Stimulated activated CD4-positive, alpha-beta T cell treated with anti-CD3 and anti-CD28 coated beads, Interleukin-15, amount 100 ng/mL, for 24 hours (primary cell): ENCODE results near the gene FTL.
A peak's percentile ranks its signal among the peaks of the same experiment; 100 is the strongest.
"Not testable (repeated sequence)": the region's sequence is repeated elsewhere in the genome, so short reads cannot be mapped to it uniquely, and the experiment has no call there.

Experiments used
- DNase-seq: peaks from one replicate; pipeline ENCODE4 v3.0.0-alpha.2; 2020

FTL gene

DNA sequence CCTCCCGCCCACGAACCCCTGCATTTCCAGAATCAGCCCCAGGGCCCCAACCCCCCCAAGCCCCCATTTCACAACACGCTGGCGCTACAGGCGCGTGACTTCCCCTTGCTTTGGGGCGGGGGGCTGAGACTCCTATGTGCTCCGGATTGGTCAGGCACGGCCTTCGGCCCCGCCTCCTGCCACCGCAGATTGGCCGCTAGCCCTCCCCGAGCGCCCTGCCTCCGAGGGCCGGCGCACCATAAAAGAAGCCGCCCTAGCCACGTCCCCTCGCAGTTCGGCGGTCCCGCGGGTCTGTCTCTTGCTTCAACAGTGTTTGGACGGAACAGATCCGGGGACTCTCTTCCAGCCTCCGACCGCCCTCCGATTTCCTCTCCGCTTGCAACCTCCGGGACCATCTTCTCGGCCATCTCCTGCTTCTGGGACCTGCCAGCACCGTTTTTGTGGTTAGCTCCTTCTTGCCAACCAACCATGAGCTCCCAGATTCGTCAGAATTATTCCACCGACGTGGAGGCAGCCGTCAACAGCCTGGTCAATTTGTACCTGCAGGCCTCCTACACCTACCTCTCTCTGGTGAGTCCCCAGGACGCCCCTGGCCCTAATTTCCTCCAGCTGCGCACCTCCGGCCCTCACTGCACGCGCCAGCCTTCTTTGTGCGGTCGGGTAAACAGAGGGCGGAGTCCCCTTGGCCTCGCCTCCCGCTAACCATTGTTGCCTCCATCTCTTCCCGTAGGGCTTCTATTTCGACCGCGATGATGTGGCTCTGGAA is at the start of gene FTL:
TSS of gene FTL (plus strand) at position 270 of the 766 bp plus-strand sequence. CDS start at position 469, 199 bp downstream.
- DNase-seq: peak; percentile 96

DNA sequence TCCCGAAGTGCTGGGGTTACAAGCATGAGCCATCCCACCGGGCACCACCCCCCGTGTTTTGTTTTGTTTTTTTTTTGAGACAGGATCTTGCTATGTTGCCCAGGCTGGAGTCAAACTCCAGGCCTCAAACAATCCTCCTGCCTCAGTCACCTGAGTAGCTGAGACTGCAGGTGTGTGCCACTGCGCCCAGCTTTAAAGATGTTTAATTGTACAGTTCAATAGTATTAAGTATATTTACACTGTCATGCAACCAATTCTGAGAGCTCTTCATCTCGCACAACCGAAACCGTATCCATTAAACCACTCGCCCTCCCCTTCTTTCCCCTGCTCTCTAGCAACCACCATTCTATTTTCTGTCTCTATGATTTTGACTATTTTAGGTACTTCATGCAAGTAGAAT is 49.4 kb upstream of the FTL start:
- DNase-seq: no peak

DNA sequence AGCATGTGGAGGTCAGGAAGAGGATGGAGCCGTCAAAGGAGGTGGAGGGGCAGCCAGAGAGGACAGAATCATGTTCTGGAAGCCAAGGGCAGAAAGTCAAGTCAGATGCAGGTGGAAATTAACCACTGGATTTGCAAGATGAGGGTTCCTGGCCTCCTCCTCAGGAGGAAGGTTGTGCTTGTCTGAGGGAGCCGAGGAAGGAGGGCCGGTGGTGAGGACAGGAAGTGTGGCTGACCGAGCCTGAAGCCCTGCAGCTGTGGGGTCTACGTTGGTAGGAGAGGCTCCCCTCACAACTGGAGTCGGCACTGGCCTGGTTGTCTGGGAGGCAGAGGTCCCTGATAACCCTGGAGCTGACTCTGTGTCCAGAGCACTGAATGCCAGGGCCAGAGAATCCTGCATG is 47.0 kb upstream of the FTL start:
- DNase-seq: no peak

DNA sequence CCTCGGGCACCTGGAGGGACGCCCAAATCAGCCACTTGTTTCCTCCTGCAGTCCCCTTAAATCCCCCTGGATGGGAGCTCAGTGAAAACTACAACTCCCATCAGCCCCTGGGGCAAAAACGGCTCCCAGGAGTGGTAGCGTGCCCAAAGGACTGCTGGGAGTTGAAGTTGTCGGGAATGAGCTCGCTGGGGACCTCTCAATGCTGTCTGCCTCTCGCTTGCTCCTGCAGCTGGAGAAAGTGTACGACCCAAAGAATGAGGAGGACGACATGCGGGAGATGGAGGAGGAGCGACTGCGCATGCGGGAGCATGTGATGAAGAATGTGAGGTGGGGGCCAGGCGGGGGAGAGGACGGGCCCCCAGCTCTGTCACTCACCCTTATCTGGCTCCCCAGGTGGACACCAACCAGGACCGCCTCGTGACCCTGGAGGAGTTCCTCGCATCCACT is 46.3 kb upstream of the FTL start:
- DNase-seq: peak; percentile 26

- DNase-seq: not testable (repeated sequence)
These were observed 45.8 kb upstream of the FTL start for GRCh38 chr19:48919271-48919670.

DNA sequence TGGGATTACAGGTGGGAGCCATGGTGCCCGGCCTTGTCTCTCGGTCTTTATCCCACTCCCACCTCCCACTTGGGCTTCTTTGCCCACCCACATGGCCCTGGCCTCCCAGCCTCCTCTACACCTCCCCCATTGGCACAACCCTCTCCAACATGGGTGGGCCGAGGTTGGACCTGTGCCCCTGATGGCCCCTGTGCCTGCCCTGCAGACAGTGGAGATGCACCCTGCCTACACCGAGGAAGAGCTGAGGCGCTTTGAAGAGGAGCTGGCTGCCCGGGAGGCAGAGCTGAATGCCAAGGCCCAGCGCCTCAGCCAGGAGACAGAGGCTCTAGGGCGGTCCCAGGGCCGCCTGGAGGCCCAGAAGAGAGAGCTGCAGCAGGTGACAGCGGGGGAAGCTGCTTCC is 44.2 kb upstream of the FTL start:
- DNase-seq: no peak

DNA sequence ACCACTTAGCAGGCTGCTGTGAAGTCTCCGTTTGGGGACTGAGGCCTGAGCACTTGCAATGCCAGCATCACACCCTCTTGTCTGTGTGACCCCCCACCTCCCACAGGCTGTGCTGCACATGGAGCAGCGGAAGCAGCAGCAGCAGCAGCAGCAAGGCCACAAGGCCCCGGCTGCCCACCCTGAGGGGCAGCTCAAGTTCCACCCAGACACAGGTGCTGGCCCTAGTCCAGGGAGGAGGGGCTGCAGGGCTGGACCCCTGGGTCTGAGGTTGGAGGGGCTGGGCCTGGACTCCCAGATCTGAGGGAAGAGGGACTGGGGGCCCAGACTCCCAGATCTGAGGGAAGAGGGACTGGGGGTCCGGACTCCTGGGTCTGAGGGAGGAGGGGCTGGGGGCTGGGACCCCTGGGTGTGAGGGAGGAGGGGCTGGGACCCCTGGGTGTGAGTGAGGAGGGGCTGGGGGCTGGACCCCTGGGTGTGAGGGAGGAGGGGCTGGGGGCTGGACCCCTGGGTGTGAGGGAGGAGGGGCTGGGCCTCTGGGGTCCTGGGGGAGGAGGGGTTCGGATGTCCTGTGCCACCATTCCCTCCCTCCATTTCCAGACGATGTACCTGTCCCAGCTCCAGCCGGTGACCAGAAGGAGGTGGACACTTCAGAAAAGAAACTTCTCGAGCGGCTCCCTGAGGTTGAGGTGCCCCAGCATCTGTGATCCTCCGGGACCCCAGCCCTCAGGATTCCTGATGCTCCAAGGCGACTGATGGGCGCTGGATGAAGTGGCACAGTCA is 43.2 kb upstream of the FTL start:
- no peak for DNase-seq

GRCh38 chr19:48922548-48923490 is 42.3 kb upstream of the FTL start:
- DNase-seq: no peak

GRCh38 chr19:48925240-48925843 is 39.8 kb upstream of the FTL start:
- peak; percentile 13 for DNase-seq

- not testable (repeated sequence) for DNase-seq
These were observed 39.2 kb upstream of the FTL start for GRCh38 chr19:48925890-48926289.

GRCh38 chr19:48926909-48927308 is 38.2 kb upstream of the FTL start:
- DNase-seq: peak; percentile 52

DNA sequence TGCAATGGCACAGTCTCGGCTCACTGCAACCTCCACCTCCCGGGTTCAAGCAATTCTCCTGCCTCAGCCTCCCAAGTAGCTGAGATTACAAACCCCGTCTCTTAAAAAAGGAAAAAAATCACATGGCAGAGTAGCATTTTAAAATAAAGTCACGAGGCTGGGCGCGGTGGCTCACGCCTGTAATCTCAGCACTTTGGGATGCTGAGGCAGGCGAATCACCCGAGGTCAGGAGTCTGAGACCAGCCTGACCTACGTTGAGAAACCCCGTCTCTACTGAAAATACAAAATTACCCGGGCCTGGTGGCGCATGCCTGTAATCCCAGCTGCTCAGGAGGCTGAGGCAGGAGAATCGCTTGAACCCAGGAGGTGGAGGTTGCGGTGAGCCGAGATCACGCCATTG is 37.4 kb upstream of the FTL start:
- DNase-seq: not testable (repeated sequence)

- no peak for DNase-seq
These were observed 36.7 kb upstream of the FTL start for GRCh38 chr19:48928164-48929025.

DNA sequence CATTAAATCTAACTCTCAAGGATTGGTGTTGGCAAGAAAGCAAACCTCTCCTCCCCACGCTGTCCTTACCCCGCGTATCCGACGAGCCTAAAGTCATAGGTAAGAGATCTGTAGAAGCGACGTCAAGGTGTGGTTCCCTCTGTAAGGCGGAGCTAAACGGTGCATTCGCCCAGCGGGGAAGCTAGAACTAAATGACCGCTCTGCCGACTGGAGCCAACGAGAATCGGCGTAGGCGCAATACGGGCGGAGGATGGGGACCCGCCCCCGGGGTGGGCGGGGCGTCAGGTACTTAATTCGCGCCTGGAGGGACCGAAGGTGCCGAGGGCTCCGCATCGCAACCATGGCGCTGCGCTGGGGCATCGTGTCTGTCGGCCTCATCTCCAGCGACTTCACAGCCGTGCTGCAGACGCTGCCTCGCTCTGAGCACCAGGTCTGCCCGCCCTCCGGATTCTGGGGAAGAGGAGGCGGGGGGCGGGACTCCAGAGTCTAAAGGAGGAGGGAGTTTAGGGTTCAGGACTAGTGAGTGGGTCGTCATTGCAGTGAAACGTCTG is 31.7 kb upstream of the FTL start, which contains the start of gene DHDH:
TSS of gene DHDH (plus strand) at position 318 of the 551 bp plus-strand sequence. CDS start at position 341, 23 bp downstream.
- DNase-seq: peak; percentile 86

- DNase-seq: no peak
These were observed 30.3 kb upstream of the FTL start for GRCh38 chr19:48934837-48935236.

DNA sequence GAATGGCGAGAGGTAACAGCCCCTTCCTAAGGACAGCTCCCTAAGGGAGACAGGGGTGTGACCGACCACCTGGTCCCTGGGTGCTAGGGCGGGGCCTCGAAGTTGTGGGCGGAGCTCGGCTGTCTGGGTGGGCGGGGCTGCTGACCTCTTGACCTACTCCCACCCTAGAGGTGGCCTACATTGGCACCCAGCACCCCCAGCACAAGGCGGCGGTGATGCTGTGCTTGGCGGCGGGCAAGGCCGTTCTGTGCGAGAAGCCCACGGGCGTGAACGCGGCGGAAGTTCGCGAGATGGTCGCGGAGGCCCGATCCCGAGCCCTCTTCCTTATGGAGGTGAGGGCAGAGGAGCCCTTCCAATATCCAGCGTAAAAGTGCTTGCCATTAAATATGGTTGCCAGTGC is 29.2 kb upstream of the FTL start:
- no peak for DNase-seq

GRCh38 chr19:48938256-48938655 is 26.9 kb upstream of the FTL start:
- no peak for DNase-seq

DNA sequence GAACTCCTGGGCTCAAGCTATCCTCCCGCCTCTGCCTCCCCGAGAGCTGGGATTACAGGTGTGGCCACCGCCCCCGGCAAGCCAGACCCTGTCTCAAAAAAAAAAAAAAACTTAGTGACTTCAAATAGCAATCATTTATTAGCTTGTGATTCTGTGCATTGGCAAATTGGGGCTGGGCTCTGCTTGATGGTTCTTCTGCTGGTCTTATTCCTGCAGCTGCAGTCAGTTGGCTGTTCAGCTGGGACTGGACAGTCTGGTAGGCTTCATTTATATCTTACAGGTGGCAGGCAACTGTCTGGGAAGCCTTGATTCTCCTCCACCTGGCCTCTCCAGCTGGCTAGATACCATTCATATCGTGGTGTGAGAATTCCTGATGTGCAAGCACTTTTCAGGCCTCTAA is 24.2 kb upstream of the FTL start:
- DNase-seq: no peak

DNA sequence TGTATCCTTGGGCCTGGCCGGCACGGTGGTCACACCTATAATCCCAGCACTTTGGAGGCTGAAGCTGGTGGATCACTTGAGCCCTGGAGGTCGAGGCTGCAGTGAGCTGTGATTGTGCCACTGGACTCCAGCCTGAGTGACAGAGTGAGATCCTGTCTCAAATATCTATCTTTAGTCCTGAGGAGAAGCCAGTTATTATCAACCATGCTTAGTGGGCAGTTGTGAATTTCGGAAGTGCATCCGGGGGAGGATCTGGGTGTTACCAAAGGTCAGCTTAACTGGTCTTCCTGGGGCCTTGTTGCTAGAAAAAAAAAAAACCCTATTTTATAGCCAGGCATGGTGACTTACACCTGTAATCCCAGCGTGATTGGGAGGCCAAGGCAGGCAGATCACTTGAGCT is 22.0 kb upstream of the FTL start:
- DNase-seq: no peak

DNA sequence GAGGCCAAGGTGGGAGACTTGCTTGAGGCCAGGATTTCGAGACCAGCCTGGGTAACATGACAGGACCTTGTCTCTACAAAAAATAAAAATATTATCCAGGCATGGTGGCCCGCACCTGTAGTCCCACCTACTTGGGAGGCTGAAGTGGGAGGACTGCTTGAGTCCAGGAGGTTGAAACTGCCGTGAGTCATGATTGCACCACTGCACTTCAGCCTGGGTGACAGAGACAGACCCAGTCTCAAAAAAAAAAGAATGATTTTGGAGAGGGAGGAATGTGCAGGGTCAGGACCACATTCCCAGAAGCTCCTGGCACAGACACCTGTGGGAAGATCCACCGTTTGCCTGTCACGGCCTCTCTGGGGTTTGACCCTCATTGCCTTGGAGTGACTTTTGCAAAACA is 19.7 kb upstream of the FTL start:
- DNase-seq: no peak

GRCh38 chr19:48945817-48946216 is 19.3 kb upstream of the FTL start:
- no peak for DNase-seq
